Caco-2 (cell line): Measurements from ENCODE around the gene SH2D2A. TPM values are rescaled to one million over a fixed set of nuclear protein-coding genes. Genes with fewer than 3 reads are reported as not detected.
"Not testable (repeated sequence)": the region's sequence is repeated elsewhere in the genome, so short reads cannot be mapped to it uniquely, and the experiment has no call there.

ENCODE experiments used
- BruUV-seq: library from RNA; stranded (reverse); fragments of 400-500 nt; replicated peaks from 2 replicates; lab custom pipeline; 2021; lab: Mats Ljungman, UMichigan
- CTCF ChIA-PET: fragments of 300-600 bp; sonication (Branson Sonifier 250); formaldehyde crosslinking; loops from one replicate; lab custom pipeline; 2022; ENCODE audit warnings: antibody characterized with exemption; lab: Charles Lee
- POLR2A ChIA-PET: fragments of 300-600 bp; sonication (Branson Sonifier 250); formaldehyde crosslinking; loops from one replicate; lab custom pipeline; 2022; ENCODE audit warnings: antibody characterized with exemption; lab: Charles Lee
- DNase-seq, 2 experiments: peaks; one replicate each; pipeline versions ENCODE4 v3.0.0 to v3.0.0-alpha.2; 2020 to 2022
- H3K27me3 ChIP-seq: replicated peaks from 2 replicates; pipeline ENCODE4 v1.6.0; 2011; ENCODE audit warnings: low read length; ENCODE audit not compliant: control insufficient read depth, insufficient read depth
- H3K36me3 ChIP-seq: 2 replicates; pipeline ENCODE4 v1.5.1; 2011; ENCODE audit warnings: low read length; ENCODE audit not compliant: control insufficient read depth, insufficient read depth
- H3K4me1 ChIP-seq: fragments of 250-450 bp; sonication (Bioruptor Pico); 2 replicates; pipeline ENCODE4 v1.5.1; 2020; ENCODE audit warnings: mild to moderate bottlenecking
- H3K4me3 ChIP-seq: 2 replicates; pipeline ENCODE4 v1.5.1; 2011; ENCODE audit warnings: low read depth, mild to moderate bottlenecking, control low read depth, low read length
- H3K9me3 ChIP-seq: fragments of 250-450 bp; sonication (Bioruptor Pico); 2 replicates; pipeline ENCODE4 v1.5.1; 2020; ENCODE audit warnings: mild to moderate bottlenecking, moderate library complexity
- H3K27ac Mint-ChIP-seq: one replicate; pipeline ENCODE4 v1.8.0; 2022; ENCODE audit warnings: mixed read lengths; ENCODE audit not compliant: unreplicated experiment
- H3K27me3 Mint-ChIP-seq: one replicate; pipeline ENCODE4 v1.8.0; 2022; ENCODE audit warnings: mixed read lengths; ENCODE audit not compliant: insufficient read depth, unreplicated experiment
- H3K36me3 Mint-ChIP-seq: one replicate; pipeline ENCODE4 v1.8.0; 2022; ENCODE audit warnings: mild to moderate bottlenecking, mixed read lengths; ENCODE audit not compliant: insufficient read depth, unreplicated experiment
- H3K4me1 Mint-ChIP-seq: one replicate; pipeline ENCODE4 v1.8.0; 2022; ENCODE audit warnings: low read depth, mixed read lengths; ENCODE audit not compliant: unreplicated experiment
- H3K4me3 Mint-ChIP-seq: one replicate; pipeline ENCODE4 v1.8.0; 2022; ENCODE audit warnings: mild to moderate bottlenecking, moderate library complexity, mixed read lengths; ENCODE audit not compliant: unreplicated experiment
- H3K9me3 Mint-ChIP-seq: one replicate; pipeline ENCODE4 v1.8.0; 2022; ENCODE audit warnings: mixed read lengths; ENCODE audit not compliant: unreplicated experiment
- intact Hi-C: fragments of 100-400 bp; cut with micrococcal nuclease; formaldehyde crosslinking; loops from one replicate; pipeline ENCODE4 v1.10.0; 2022; ENCODE audit not compliant: unreplicated experiment
- total RNA-seq: library from RNA; stranded (reverse); gene quantifications from 2 replicates; pipeline ENCODE4 v1.2.3, GENCODE V29; 2022
- TF ChIP-seq, protein P1 (sequence below), 2 experiments: fragments of 200-600 bp in 1 of 2; IDR thresholded peaks; 1 replicate in 1 of 2; 2 replicates in 1 of 2; pipeline versions ENCODE4 v1.5.1 to v1.8.0; 2011 to 2022; ENCODE audit warnings: antibody characterized with exemption in 1 of 2, control low read depth in 1 of 2, inconsistent platforms in 1 of 2, low read depth in 1 of 2, low read length in 1 of 2, mild to moderate bottlenecking in 1 of 2, moderate library complexity in 1 of 2; ENCODE audit not compliant: insufficient read depth in 1 of 2, severe bottlenecking in 1 of 2, unreplicated experiment in 1 of 2

SH2D2A gene
- total RNA-seq, 1 experiment from 2014 or later: 5.5 TPM

DNA sequence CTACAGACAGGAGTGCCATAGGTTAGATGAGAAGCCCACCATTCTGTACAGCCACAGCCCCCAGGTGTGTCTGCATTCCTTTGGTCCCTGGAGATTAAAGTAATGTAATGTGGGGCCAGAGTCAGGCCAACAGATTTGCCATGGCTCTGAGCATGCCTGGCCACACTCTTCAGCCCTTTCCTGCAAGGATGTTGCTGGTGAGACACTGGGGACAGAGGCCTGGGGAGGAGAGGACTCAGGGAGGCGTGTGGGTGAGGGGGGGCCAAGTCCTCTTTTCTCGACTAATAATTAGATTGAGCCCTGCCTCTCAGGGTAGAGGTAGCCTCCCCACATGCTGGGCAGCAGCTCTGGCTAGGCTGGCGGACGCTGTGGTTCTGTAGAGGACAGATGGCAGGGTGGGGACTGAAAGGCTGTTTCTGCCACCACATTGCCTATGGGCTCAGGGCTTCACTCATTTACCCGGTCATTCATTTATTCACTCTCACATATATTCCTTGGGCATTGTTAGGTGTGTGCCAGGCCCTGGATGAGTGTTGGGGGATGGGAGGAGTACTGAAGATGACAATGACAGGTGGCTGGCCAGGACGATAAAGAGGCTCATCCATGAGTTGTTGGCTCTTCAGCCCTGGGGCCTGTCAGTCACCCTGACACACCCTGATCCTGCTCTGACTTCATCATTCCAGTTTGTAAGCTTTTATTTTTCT lies 56.4 kb downstream of the SH2D2A start:
- no peak overlapping the region for H3K4me3 ChIP-seq
- H3K4me1 Mint-ChIP-seq: no peaks in the 10 kb centered on the region
- BruUV-seq: no TSS peak
- peaks cover 7% of the 10 kb centered on the region for H3K36me3 Mint-ChIP-seq
- no peak overlapping the region for H3K4me3 Mint-ChIP-seq
- no peaks in the 10 kb centered on the region for H3K4me1 ChIP-seq
- no peak for DNase-seq
- no peaks in the 10 kb centered on the region for H3K9me3 Mint-ChIP-seq
- intact Hi-C loops: no loop called here
- H3K27me3 Mint-ChIP-seq: no peaks in the 10 kb centered on the region
- no peaks in the 10 kb centered on the region for H3K27me3 ChIP-seq
- H3K36me3 ChIP-seq: no peaks in the 10 kb centered on the region
- TF ChIP-seq, protein P1, sequence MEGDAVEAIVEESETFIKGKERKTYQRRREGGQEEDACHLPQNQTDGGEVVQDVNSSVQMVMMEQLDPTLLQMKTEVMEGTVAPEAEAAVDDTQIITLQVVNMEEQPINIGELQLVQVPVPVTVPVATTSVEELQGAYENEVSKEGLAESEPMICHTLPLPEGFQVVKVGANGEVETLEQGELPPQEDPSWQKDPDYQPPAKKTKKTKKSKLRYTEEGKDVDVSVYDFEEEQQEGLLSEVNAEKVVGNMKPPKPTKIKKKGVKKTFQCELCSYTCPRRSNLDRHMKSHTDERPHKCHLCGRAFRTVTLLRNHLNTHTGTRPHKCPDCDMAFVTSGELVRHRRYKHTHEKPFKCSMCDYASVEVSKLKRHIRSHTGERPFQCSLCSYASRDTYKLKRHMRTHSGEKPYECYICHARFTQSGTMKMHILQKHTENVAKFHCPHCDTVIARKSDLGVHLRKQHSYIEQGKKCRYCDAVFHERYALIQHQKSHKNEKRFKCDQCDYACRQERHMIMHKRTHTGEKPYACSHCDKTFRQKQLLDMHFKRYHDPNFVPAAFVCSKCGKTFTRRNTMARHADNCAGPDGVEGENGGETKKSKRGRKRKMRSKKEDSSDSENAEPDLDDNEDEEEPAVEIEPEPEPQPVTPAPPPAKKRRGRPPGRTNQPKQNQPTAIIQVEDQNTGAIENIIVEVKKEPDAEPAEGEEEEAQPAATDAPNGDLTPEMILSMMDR (IDR thresholded peaks at IDR 0.05; ENCODE audit: insufficient read depth in 1 of 2, low read depth in 1 of 2, low read length in 1 of 2, severe bottlenecking in 1 of 2, unreplicated experiment in 1 of 2): no peak
- POLR2A ChIA-PET: no interaction called here
- no peak overlapping the region for H3K27ac Mint-ChIP-seq
- H3K9me3 ChIP-seq: no peaks in the 10 kb centered on the region
- CTCF ChIA-PET: interaction anchor here (0.6 to 0.7 kb wide), 3 partner anchors 25 to 117 kb away, joined by 3 to 4 read pairs (median 4); no protein-coding TSS in a partner anchor

DNA sequence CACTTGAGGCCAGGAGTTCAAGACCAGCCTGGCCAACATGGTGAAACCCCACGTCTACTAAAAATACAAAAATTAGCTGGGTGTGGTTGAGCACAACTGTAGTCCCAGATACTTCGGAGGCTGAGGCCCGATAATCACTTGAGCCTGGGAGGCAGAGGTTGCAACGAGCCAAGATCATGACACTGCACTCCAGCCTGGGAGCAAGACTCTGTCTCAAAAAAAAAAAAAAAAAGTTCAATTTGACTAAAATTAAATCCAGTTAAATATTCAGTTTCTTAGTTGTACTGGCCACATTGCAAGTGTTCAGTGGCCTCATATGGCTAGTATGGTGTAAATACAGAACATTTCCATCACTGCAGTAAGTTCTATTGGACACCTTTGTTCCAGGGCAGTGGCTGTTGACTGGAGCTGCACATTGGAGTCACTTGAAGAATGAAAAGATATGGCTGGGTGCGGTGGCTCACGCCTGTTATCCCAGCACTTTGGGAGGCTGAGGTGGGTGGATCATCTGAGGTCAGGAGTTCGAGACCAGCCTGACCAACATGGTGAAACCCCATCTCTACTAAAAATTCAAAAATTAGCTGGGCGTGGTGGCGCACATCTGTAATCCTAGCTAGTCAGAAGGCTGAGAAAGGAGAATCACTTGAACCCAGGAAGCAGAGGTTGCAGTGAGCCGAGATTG lies 58.9 kb downstream of the SH2D2A start:
- BruUV-seq, H3K4me1 Mint-ChIP-seq, H3K27me3 Mint-ChIP-seq, DNase-seq, H3K36me3 ChIP-seq, H3K27me3 ChIP-seq, H3K4me3 Mint-ChIP-seq, H3K36me3 Mint-ChIP-seq, H3K9me3 ChIP-seq, H3K27ac Mint-ChIP-seq, H3K4me3 ChIP-seq, H3K9me3 Mint-ChIP-seq, CTCF ChIA-PET, H3K4me1 ChIP-seq, intact Hi-C loops: not testable (repeated sequence)
- POLR2A ChIA-PET: interaction anchor here (0.5 to 1.0 kb wide), 2 partner anchors 30 to 81 kb away, joined by 3 read pairs; partner anchors contain the start of genes ISG20L2, METTL25B and NES

DNA sequence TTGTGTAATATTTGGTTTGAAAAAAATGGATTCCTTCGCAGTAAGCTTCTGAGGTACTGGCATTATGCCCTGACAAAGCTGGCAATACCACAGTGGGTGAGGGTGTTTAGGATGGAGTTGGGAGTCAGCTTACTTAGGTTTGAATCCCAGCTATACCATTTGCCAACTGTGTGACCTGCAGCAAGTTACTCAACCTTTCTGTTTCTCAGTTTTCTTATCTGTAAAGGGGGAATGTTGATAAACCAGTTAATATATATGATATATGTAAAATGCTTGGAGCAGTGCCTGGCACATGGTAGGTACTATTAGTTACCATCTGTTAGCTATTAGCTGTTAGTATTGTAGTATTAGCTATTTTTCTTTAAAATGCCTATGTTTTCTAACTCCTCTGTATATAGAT lies 60.3 kb downstream of the SH2D2A start:
- Histone ChIP-seq H3K27me3 (no peaks in the 10 kb centered on the region), H3K4me1 (peaks cover 6% of the 10 kb centered on the region; the same call in 1 of the 2 replicates), H3K9me3 (no peaks in the 10 kb centered on the region), H3K36me3 (no peaks in the 10 kb centered on the region; the same call in none of the 2 replicates), H3K4me3 (no peak overlapping the region)
- ChIA-PET POLR2A (interaction anchor here (0.8 kb wide), 1 partner anchor 28 kb away, joined by 3 read pairs; the partner anchor contains the start of gene METTL25B), CTCF (interaction anchor here (0.6 kb wide), 1 partner anchor 66 kb away, joined by 3 read pairs; no protein-coding TSS in a partner anchor)
- BruUV-seq: no TSS peak
- no peak overlapping the region for H3K27ac Mint-ChIP-seq
- peaks cover 6% of the 10 kb centered on the region for H3K4me1 Mint-ChIP-seq
- no peak overlapping the region for H3K4me3 Mint-ChIP-seq
- H3K9me3 Mint-ChIP-seq: no peaks in the 10 kb centered on the region
- DNase-seq: no peak
- H3K36me3 Mint-ChIP-seq: peaks cover 7% of the 10 kb centered on the region
- H3K27me3 Mint-ChIP-seq: no peaks in the 10 kb centered on the region
- TF ChIP-seq, protein P1 (IDR thresholded peaks at IDR 0.05; ENCODE audit: insufficient read depth in 1 of 2, low read depth in 1 of 2, low read length in 1 of 2, severe bottlenecking in 1 of 2, unreplicated experiment in 1 of 2): no peak
- intact Hi-C loops: no loop called here

Other genes with a start within 250 kb of the SH2D2A start
- gene IQGAP3, start 244.3 kb downstream of the SH2D2A start, total RNA-seq: 35.8 and 37.6 TPM in 2 replicates
- gene TTC24, start 237.1 kb downstream of the SH2D2A start, total RNA-seq: not detected in 2 replicates
- gene NAXE, start 225.1 kb downstream of the SH2D2A start, total RNA-seq: 99.8 and 105 TPM in 2 replicates
- gene GPATCH4, start 215.4 kb downstream of the SH2D2A start, total RNA-seq: 52.5 and 53.5 TPM in 2 replicates
- gene HAPLN2, start 197.4 kb downstream of the SH2D2A start, total RNA-seq: not detected in 2 replicates
- not detected in 2 replicates for gene BCAN, start 174.7 kb downstream of the SH2D2A start, total RNA-seq
- gene NES, start 139.4 kb downstream of the SH2D2A start, total RNA-seq: 18.0 and 22.7 TPM in 2 replicates
- 27.1 and 30.6 TPM in 2 replicates for gene CRABP2, start 111.3 kb downstream of the SH2D2A start, total RNA-seq
- gene METTL25B, start 88.4 kb downstream of the SH2D2A start, total RNA-seq: 26.6 and 27.6 TPM in 2 replicates
- 42.3 and 44.1 TPM in 2 replicates for gene ISG20L2, start 88.1 kb downstream of the SH2D2A start, total RNA-seq
- gene MRPL24, start 75.8 kb downstream of the SH2D2A start, total RNA-seq: 52.6 and 54.2 TPM in 2 replicates
- gene HDGF, start 65.2 kb downstream of the SH2D2A start, total RNA-seq: 414 and 431 TPM in 2 replicates
- gene PRCC, start 49.3 kb downstream of the SH2D2A start, total RNA-seq: 94.4 and 101 TPM in 2 replicates
- not detected in 2 replicates for gene INSRR, start 42.3 kb upstream of the SH2D2A start, total RNA-seq
- gene NTRK1, start 44.0 kb upstream of the SH2D2A start, total RNA-seq: not detected in 2 replicates
- 0.18 and 0.39 TPM in 2 replicates for gene PEAR1, start 76.9 kb upstream of the SH2D2A start, total RNA-seq
- gene LRRC71, start 103.8 kb upstream of the SH2D2A start, total RNA-seq: not detected in 2 replicates
- 45.5 and 47.3 TPM in 2 replicates for gene ARHGEF11, start 228.9 kb upstream of the SH2D2A start, total RNA-seq